Keratinocyte (primary cell): Measurements from ENCODE around the gene TPM2.

ENCODE experiments used
- EZH2 ChIP-seq: IDR thresholded peaks from one replicate; pipeline ENCODE4 v1.6.1; 2012; ENCODE audit warnings: inconsistent platforms, mild to moderate bottlenecking, low read length, moderate library complexity
- TF ChIP-seq, protein P1 (sequence below), 3 experiments: IDR thresholded peaks in 1 of 3; conservative IDR thresholded peaks in 1 of 3; optimal IDR thresholded peaks in 1 of 3; 2 replicates in 2 of 3; 3 replicates in 1 of 3; pipeline versions ENCODE3 to v1.5.1; 2011; ENCODE audit warnings: low read length in 3 of 3, mild to moderate bottlenecking in 3 of 3, moderate library complexity in 2 of 3, control low read depth in 1 of 3, inconsistent platforms in 1 of 3; ENCODE audit not compliant: insufficient read depth in 2 of 3; ENCODE audit errors: extremely low read depth in 1 of 3

- TF ChIP-seq, protein P1, sequence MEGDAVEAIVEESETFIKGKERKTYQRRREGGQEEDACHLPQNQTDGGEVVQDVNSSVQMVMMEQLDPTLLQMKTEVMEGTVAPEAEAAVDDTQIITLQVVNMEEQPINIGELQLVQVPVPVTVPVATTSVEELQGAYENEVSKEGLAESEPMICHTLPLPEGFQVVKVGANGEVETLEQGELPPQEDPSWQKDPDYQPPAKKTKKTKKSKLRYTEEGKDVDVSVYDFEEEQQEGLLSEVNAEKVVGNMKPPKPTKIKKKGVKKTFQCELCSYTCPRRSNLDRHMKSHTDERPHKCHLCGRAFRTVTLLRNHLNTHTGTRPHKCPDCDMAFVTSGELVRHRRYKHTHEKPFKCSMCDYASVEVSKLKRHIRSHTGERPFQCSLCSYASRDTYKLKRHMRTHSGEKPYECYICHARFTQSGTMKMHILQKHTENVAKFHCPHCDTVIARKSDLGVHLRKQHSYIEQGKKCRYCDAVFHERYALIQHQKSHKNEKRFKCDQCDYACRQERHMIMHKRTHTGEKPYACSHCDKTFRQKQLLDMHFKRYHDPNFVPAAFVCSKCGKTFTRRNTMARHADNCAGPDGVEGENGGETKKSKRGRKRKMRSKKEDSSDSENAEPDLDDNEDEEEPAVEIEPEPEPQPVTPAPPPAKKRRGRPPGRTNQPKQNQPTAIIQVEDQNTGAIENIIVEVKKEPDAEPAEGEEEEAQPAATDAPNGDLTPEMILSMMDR (optimal IDR thresholded peaks at IDR 0.05 in 1 of 3, IDR thresholded peaks at IDR 0.05 in 1 of 3, conservative IDR thresholded peaks at IDR 0.05 in 1 of 3; ENCODE audit: extremely low read depth in 1 of 3, insufficient read depth in 2 of 3, low read length in 3 of 3): no peak
- TF ChIP-seq EZH2: no peak
Observed at GRCh38 chr9:35718721-35719511, 29.2 kb upstream of the TPM2 start.
